Stimulated activated CD4-positive, alpha-beta T cell treated with anti-CD3 and anti-CD28 coated beads, Interleukin-1b, Interleukin-23, amount 100 ng/mL, for 48 hours (primary cell): ENCODE data around the gene KDM8.
"Not testable (repeated sequence)": the region's sequence is repeated elsewhere in the genome, so short reads cannot be mapped to it uniquely, and the experiment has no call there.

ENCODE experiments used
- DNase-seq: peaks from one replicate; pipeline ENCODE4 v3.0.0-alpha.2; 2020

KDM8 gene

DNA sequence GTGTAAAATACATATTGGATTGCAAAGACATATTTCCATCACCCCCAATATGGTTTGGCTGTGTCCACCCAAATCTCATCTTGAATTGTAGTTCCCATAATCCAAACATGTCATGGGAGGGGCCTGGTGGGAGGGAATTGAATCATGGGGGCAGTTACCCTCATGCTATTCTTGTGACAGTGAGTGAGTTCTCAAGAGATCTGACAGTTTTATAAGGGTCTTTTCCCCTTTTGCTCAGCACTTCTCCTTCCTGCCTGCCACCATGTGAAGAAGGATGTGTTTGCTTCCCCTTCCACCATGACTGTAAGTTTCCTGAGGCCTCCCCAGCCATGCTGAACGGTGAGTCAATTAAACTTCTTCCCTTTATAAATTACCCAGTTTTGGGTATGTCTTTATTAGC, 43.8 kb downstream of the KDM8 start:
- not testable (repeated sequence) for DNase-seq

DNA sequence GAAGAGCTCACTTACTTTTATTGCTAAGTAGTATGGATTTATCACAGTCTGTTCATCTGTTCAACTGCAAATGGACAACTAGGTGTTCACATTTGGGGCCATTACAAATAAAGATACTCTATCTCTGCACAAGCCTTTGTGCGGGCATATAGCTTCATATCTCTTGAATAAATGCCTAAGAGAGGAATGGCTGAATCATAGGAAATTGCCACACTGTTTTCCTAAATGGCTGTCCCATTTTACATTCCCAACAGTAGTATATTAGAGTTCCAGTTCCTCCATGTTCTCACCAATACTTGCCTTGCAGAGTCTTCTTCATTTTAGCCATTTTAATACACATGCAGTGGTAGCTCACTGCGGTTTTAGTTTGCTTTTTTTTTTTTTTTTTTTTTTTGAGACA, 44.7 kb downstream of the KDM8 start:
- DNase-seq, result no peak

DNA sequence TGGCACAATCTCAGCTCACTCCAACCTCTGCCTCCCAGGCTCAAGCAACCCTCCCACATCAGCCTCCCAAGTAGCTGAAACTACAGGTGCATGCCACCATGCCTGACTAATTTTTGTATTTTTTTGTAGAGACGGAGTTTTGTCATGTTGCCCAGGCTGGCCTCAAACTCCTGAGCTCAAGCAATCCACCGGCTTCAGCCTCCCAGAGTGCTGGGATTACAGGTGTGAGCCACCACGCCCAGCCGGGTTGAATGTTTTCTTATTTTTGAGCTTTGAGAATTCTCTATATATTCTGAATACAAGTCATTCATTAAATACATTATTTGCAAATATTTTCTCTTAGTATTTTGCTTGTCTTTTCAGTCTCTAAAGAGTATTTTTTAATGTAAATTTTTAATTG, 45.6 kb downstream of the KDM8 start:
- DNase-seq, result not testable (repeated sequence)

DNA sequence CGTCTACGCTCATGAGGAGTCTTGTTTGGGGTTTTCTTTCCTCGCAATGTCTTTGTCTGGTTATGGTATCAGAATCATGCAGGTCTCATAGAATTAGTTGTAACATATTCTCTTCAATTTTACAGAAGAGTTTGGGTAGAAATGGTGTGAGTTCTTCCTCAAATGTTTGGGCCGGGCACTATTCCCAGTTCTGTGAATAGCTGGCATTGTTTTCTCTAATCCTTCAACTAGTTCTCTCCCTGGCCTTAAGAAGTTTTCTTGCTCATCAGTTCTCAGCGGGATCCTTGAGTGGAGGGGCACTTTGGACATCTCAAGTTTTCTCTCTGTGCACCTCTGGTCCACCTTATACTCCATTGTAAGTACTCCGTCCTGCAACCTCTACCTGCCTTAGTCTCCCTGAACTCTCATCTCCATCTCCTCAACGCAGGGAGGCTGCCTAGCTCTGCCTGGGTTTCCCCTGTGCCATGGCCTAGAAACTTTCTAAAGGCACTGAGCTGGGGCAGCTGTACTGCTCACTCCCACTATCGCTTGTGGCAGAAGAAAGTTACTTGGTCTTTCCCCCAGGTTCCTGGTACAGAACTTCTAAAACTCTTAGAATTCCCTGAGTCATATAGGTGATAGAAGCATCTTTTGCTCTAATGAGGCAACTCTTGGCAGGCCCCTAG, 48.3 kb downstream of the KDM8 start:
- no peak for DNase-seq

DNA sequence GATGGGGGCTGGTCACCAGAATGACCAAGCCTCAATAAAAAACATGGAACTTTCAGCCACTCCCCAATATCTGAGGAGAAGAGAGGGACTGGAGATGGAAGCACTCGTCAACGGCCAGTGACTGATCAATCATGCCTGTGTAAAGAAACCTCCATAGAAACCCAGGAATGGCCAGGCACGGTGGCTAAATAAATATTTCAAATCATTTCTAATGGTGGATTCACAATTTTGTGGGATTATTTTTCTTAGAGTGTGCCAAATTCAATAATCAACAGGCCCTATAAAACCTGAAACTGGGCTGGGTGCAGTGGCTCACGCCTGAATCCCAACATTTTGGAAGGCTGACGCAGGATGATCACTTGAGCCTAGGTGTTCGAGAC, 48.9 kb downstream of the KDM8 start:
- no peak for DNase-seq

DNA sequence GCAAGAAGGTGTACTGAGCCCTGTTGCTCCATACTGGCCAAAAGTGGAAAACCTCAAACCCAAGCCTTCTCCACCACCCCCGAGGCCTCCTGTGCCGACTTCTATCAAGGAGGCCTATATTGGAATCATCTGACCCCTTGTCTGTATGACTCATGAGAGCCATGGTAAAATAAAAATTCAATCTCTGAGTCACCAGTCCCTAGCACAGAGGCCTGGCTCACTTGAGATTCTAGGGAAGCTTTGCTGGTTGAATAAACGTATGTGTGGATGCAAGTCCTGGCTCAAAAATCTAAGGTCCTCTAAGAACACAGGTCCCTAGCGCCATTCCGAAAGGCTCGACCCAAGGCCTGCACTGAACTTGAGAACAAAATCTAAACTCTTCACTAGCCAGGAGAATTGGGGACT, 50.2 kb downstream of the KDM8 start:
- no peak for DNase-seq

DNA sequence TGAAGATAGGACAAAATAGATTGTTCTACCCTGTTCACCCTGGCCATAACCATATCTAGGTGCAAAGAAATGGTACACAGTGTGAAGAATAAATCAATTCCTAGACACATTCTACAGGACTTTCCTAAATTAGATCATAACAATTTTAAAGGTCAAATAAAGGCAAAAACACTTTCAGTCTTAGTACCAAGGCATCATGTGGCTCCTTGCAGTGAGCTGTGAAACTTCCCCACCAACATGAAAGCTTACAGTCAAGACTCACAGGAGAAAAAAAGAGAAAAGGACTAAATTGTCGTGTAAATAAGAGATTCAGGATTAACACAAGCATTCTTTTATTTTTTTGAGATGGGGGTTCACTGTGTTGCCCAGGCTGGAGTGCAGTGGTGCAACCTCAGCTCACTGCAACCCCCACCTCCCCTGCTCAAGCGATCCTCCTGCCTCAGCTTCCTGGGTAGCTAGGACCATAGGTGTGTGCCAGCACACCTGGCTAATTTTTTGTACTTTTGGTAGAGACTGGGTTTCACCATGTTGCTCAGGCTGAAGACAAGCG, 51.0 kb downstream of the KDM8 start:
- no peak for DNase-seq

DNA sequence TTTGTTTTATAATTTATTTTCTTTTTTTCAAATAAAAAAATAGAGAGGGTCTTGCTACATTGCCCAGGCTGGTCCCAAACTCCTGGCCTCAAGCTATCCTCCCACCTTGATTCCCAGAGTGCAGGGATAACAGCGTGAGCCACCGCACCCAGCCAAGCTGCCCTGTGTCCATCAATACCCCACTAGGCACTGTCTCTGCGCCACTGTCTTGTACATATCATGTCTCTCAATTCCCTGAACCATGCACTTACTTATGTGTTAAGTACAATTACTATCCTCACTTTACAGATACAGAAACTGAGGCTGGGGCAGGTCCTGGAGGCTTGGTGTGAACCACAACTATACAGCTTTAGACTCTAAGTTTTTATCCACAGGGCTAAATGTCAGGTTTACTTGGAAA, 53.5 kb downstream of the KDM8 start:
- DNase-seq, result no peak

DNA sequence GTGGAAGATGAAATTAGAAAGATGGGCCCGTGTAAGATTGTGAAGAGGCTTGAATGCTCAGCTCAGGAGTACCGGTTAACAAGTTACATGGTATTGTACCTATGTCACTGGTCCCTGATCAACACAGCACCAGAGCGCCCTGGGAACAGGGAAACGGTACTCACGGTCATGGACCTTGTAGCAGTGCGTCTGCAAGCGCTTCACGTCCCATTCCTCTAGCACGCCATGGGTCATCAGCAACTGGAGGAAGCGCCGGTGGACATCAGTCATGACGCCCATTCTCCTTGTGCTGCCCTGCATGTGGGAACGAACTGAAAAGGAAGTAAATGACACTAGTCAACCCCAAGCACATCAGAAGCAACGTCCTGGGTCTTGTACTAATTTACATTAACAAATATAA, 53.9 kb downstream of the KDM8 start:
- no peak for DNase-seq

DNA sequence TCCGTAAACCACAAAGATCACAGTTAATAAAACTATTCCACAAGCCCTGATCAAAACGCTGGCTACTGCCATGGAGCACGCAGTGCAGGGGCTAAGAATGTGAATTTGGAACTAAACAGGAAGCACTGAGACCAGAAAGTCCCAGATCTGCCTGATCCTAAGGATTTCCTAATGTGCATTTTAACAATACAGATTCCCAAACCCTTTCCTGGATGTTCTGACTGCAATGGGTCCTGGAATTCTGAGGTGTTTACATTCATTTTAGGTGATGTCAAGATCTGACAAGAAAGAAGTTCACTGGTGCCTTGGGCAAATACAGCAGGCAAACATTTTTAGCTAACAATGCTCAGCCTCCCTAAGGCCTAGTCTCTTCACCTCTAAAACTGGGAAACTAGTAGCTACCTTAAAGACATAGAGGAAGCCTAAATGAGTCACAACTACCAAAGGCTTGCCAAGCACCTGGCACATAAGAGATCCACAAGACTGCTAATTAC, 55.0 kb downstream of the KDM8 start:
- DNase-seq, result no peak

DNA sequence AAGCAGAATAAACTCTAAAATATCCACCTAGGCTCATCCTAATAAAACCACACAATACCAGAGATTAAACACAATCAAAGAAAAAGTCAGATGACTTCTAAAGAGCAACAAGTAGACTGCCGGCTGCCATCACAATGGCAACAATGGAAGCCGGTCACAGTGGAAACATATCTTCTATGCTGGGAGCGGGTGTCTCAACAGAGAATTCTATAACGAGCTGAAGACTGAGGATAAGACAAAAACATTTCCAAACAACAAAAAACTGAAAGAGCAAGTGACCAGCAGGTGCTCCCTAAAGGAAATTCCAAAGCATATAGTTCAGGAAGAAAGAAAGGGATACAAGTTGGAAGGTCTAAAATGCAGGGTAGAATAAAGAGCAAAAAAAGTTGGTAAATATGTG, 56.4 kb downstream of the KDM8 start:
- DNase-seq, result no peak

DNA sequence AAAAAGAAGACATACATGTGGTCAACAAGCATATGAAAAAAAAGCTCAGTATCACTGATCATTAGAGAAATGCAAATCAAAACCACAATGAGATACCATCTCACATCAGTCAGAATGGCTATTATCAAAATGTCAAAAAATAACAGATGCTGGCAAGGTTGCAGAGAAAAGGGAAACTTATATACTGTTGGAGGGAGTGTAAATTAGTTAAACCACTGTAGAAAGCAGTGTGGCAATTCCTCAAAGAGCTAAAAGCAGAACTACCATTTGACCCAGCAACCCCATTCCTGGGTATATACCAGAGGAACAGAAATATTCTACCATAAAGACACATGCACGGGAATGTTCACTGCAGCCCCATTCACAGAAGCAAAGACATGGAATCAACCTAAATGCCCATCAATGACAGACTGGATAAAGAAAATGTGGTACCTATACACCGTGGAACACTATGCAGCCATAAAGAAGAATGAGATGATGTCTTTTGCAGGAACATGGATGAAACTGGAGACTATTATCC, 59.6 kb downstream of the KDM8 start:
- DNase-seq, result not testable (repeated sequence)

DNA sequence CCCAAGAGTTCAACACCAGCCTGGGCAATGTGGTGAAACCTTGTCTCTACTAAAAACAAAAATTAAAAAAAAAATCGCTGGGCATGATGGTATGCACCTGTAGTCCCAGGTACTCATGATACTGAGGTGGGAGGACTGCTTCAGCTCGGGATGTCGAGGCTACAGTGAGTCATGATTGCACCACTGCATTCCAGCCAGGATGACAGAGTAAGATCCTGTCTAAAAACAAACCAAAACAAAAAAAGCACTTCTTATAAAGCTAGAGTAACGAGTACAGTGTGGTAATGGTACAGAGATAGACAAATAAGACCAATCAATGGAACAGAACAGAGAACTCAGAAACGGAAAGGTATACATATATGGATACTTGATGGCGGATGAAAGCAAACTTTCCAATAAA, 60.8 kb downstream of the KDM8 start:
- DNase-seq, result no peak

DNA sequence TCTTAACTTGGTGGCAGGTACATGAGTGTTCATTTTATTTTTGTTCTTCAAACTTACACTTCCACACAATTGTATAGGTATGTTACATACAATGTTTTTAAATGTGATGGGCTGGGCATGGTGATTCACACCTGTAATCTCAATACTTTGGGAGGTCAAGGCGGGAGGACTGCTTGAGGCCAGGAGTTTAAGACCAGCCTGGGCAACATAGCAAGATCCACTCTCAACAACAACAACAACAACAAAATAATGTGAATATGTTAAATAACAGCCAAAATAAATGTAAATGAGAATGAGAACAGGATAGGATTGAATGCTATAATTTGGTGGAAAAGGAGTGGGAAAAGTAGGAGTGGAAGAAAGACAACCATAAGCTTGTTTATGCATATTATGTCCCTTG, 62.7 kb downstream of the KDM8 start:
- DNase-seq, result no peak

DNA sequence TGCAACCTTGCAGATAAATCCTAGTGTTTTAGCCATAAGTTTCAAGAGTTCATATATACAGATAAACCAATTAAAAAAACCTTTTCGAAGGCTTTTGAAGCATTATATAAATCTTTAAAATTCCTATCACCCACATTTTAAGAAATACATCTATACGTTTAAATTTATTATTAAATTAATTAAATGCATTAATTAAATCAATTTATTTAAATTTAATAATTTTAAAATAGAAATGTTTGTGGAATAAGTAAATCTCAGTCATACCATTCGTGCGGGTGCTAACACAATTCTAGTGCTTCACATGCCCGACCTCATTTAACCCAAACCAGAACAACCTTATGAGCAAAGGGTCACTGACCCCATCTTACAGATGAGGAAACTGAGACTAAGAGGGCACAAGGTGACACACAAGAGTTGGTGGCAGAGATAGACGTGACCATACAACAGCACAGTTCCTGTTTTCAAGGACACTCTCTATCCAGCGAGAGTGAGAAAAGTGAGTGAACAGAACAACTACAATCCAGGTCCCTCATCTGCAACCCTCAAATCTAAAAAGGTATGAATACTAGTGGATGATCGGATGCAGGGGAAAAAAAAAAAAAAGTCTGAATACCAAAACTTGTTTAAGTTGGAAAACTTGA, 63.8 kb downstream of the KDM8 start:
- DNase-seq, result no peak

DNA sequence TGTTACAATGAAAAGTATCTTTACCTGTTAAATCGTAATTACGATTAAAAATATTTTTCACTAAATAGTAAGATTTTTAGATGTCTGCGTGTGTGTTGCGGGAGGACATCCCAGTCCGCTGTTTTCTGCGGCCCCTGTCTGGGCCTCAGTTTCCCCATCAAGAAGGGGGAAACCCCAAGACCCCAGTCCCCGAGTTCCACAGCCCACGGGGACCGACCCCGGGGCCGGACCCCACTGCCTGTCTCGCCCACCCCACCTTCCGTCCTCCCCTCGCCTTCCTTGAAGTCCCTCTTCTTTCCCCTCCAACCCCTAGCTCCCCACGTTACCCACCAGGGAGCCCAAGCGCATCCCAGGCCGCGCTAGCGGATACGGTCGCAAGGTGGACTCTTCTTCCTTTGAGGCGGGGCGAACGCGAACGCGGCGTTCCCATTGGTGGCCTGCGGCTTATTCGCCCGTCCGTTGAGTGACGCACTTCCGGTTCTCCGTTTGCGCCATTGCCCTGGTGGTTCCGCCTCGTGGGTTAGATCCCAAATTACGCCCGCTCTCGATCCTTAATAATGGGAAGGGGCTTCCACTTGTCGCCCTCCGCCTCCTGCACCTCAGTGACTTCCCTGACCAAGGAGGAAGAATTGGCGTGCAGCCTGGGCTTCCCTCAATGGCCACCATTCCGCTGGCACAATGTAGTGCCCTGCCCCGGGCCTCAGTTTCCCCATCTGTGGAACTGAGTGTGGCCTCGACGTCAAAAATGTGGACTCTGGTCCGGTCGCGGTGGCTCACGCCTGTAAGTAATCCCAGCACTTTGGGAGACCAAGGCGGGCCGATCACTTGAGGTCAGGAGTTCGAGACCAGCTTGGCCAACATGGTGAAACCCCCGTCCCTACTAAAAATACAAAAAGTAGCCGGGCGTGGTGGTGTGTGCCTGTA, 65.3 kb downstream of the KDM8 start, which contains the start of gene NSMCE1:
Gene NSMCE1, minus strand, starts transcription at position 397 of the 924 bp plus-strand sequence. CDS start 11,202 bp downstream, outside the sequence.
- peak; percentile 98 for DNase-seq

DNA sequence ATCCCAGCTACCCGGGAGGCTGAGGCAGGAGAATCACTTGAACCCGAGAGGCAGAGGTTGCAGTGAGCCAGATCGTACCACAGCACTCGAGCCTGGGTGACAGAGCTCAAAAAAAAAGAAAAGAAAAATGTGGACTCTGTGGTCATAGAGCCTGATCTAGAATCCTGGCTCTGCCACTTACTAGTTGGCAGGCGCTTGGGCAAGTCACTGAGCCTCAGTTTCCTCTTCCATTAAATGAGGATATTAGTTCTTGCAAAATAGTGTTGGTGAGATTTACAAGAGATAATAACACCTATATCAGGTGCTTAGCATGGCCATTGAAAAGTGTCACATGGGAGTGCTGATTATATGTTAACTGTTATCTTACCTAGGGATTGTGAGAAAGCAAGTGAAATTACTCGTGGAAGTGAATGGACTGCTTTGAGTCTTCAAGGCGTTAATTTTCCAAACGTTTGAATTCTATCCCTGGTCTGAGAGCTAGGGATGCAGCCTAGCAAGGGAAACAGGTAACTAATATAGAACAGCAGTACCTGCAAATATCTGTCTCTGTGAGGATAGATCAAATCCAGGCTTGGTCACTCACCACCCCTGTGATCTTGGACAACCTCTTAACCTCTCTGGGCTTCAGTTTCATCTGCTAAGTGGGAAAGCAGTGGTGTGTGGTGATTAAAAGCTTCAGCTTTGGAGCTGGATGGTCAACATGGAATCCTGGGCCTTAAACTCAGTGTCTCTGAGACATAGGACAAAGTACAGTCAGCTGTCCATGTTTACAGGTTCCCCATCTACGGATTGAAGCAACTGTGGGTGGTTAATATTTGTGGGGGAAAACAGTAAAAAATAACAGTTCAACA, 66.2 kb downstream of the KDM8 start:
- DNase-seq, result no peak

DNA sequence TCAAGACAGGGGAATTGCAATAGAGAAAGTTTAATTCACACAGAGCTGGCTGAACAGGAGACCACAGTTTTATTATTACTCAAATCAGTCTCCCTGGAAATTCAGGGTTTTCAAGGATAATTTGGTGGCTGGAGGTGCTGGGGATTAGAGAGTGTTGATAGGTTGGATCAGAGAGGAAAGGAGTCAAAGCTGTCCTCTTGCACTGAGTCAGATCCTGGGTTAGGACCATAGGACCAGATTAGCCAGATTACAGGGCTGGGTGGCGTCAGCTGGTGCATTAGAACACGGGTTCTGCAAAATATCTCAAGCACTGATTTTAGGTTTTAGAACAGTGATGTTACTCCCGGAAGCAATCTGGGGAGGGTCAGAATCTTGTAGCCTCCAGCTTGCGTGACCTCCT, 67.0 kb downstream of the KDM8 start:
- DNase-seq, result no peak
